SHP77 (cell line): ENCODE results near the gene TBCD.

Experiments
- DNase-seq, 2 experiments: peaks; one replicate each; lab custom pipeline; 2025; lab: John Stamatoyannopoulos, UW

The TBCD gene

DNA sequence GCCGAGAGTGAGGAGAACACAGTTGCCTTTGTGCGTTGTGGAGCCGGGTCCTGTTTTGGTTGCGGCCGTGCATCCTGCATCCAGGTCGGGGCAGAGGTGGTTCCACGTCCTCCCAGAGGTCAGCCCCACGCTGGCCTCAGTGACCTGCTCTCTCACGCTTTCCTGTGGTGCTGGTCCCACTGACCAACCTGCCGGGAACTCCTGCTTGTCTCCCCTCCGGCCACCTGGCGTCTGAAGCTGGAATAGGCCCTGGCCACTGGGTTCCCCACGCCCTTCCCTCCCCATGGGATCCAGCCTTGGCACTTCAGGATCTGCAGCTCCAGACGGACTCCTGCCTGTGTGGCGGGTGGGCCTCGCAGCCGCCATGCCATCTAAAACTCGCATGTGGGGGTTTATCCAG is 173.5 kb downstream of the TBCD start:
- DNase-seq: no peak

DNA sequence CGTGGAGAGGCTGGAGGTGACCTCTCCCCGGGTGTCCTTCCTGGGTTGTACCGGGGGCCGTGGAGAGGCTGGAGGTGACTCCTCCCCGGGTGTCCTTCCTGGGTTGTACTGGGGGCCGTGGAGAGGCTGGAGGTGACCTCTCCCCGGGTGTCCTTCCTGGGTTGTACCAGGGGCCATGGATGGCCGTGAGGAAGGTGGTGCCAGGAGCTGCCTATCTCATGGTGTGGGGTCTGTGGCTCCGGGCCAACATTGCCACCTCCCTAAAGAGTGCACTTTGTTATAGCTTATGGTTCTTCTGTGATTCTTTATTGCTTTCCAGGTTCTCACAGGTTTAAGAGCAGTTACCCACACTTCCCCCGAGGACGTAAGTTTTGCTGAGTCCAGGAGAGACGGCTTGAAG is 174.2 kb downstream of the TBCD start:
- DNase-seq: no peak

GRCh38 chr17:82926716-82927115 is 174.9 kb downstream of the TBCD start:
- no peak for DNase-seq

- DNase-seq: no peak
Measured at GRCh38 chr17:82927311-82927660, 175.4 kb downstream of the TBCD start.

- DNase-seq: no peak
Measured at GRCh38 chr17:82927661-82928601, 176.1 kb downstream of the TBCD start.

DNA sequence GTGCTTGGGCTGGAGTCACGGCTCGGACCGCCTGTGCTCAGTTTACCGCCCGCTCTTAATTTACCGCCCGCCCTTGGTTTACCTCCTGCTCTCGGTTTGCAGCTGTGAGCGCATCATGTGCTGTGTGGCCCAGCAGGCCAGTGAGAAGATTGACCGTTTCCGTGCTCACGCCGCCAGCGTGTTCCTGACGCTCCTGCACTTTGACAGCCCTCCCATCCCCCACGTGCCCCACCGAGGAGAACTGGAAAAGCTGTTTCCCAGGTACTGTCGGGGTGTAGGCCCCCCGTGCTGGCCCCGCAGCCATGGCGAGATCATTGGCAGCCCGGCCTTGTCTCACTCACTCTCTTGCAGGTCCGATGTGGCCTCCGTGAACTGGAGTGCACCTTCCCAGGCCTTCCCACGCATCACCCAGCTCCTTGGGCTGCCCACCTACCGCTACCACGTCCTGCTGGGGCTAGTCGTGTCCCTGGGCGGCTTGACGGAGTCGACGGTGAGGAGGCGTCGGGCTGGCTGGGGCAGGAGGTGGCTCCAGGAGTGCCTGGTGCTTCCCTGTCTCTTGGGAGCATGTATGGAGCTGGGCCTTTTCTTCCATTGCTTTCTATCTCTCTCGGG is 177.3 kb downstream of the TBCD start:
- DNase-seq: no peak

GRCh38 chr17:82929676-82930042 is 177.8 kb downstream of the TBCD start:
- DNase-seq: no peak

DNA sequence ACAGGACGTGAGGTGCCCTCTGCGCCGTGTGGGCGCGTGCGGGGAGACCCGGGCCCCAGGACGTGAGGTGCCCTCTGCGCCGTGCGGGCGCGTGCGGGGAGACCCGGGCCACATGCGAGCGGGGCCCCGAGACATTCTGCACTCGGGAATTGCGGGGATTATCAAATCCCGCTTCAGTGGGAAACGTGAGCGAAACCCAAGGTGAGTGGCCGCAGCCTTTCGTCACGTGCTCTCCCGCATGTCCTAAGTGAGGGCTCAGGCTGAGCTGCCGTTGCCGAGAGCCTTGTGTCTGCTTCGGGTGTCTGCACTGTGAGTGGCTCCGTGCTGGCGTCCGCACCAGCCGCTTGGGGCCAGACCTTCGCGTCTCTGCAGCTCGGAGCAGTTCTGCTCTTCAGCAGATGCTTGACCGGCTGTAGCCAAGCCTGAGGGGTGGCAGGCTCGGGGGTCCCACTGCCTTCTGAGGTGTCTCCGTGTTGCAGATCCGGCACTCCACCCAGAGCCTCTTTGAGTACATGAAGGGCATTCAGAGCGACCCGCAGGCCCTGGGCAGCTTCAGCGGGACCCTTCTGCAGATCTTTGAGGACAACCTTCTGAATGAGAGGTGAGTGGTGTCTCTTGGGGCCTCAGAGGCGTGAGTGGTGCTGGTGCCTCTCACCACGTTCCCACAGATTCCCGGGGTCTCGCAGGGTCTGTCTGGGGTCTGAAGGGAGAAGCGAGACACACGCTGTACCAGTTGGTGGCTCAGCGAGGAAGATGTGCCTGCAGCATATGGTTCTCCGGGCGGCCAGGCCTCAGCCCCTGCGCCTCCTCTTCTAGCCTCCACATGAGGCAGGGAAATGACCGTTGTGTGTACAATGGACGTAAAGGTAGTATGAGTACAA is 178.4 kb downstream of the TBCD start:
- no peak for DNase-seq

DNA sequence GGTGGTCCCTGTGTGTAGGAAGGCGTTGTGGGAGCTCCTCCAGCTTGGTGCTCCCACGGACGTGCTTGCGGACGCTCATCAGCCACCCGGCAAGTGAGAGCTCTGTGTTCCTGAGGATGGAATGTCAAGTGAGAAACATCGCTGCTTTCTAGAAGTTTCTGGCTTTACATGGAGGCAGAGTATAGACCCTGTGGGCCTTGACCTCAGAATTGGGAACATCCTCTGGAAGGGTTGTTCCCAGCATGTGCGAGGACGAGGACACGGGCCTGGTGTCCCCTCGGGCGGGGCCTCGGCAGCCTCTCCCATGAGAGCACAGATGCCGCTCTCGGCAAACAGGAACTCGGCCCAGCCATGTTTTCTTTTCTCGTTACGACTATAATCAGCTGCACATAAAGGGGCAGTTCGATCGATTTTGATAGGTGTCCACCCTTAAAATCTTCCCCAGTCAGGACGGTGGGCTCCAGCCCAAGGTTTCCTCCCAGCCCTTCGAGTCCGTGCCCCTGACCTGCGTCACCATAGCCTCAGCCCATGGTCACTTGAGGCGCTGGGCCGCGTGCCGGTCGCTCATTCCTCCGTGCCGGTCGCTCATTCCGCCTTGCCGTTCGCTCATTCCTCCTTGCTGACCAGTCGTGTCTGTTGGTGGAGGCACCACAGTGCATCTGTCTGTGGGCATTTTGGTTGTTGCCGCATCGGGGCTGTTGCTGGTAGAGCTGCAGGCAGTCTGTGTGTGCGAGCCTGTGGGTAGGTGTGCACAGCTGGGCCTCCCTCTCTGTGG is 179.2 kb downstream of the TBCD start:
- DNase-seq: no peak

DNA sequence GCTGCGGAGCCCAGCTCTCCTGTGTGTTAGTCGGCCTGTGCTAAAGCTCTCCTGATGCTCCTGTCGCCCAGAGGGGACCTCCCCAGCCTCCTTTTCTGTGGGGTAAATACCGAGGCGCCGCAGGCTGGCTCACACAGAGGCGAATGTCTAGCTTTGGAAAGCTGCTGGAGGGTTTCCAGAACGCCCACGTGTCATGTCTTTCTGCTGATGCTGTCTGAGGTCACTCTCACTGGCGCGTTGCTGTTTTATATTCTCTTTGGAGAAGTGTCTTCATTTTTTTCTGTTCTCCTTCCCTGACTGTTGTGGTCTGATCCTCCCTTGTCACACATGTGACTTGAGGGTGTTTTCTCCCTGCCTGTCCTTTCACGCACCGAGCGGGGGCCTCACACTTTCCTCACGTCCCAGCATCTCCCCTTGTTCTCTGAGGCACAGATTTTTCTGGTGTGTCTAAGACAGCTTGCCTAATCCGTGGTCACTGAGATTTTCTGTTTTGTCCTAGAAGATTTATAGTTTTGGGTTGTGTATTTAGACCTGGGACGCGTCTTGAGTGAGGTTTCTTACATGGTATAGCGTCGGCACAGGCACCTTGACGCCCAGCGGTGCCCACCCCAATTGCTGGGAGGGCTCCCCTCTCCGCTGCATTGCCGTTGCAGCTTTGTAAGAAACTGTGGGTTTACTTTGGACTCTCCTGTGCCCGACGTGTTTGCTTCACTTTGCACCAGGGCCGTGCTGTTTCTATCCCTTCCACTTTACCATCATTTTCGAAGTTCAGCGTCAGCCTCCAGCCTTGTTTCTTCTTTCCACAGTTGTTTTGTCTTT is 180.0 kb downstream of the TBCD start:
- DNase-seq: no peak

DNA sequence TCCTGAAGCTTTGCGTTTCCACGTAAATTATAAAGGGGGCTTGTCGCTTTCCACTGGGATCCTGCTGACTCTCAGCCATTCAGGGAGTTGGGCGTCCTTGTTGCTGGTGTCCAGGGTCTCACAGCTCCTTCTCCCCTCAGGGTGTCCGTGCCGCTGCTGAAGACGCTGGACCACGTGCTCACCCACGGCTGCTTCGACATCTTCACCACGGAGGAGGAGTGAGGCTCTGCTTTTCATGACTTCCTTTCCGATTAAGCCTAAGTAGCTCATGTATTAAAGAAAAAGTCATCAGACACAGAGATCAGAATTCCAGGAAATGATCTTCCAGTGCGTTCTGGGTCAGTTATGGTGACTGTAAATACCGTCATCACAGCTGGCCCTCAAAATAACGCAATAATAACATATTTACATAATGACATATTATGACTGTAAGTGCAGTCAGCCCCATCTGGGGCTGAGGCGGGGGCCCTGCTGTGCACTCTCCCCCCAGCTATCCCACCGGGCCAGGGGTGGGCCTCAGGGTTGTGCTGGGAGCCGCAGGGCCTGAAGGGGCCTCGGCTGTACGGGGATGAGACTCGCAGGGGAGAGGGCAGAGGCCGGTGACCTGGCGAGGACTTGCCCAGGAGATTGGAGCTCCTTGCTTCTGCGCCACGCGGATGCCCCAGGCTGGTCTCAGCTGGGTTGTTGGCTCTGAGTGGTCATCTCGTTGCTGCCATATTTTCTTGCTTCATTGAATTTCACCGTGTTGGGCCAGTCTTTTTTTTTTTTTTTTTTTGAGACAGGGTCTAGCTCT is 180.8 kb downstream of the TBCD start:
- DNase-seq: no peak

DNA sequence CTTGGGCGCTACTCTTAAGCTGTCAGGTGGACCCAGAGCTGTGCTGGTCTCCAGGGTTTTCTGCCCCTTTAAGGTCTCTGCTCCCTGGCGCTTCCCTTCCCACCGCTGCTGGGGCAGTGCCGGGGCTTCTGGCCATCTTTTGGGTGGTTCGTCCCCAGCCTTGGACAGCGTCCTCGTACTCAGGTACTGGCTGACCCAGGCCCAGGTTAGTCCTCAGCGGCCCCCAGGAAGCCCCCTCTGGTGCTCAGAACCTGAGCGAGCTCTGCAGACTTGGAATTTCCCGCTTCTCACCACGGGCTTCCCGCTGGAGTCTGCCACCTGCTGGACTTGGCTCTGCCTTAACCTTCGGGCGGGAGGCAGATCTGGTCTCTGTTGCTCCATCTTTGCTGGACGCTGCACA is 182.0 kb downstream of the TBCD start:
- DNase-seq: no peak

DNA sequence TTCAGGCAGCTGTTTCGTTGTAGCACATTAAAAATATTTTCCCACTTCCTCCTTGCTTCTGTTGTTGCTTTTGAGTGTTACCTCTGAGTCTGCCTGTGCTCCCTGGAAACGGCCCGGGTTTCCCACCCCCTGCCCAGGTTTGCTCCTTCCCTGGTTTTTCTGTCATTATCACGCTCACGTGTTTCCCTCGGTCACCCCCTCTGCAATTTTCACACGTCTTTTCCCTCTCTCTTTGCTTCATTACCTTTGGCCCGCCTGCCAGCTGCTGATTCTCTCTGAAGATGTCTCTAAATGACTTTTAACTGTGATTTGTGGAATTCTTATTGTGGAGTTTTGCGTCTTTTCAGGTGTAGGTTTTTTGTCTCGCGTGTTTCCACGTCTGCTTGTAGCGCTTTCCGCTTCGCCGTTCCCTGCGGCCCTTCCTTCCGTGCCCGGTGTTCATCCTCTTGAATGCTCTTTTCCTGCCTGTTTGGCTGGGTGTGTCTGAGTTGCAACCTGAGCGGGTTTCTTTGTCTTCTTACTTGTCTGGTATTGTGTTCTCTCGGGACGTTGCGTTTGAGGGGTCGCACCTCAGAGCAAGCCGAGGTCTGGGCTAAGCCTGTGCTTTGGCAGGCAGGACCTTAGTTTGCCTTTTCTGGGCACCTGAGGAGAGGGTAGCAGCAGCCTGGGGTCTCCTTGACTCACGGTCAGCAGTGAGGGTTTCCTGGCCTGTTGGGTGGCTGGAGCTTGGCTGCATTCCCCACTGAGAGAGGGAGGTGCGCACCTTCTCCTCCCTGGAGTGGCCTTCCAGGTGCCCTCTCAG is 184.3 kb downstream of the TBCD start:
- no peak for DNase-seq

- DNase-seq: no peak
Measured at GRCh38 chr17:82936768-82937171, 184.9 kb downstream of the TBCD start.

GRCh38 chr17:82937411-82938371 is 185.8 kb downstream of the TBCD start:
- DNase-seq: no peak

DNA sequence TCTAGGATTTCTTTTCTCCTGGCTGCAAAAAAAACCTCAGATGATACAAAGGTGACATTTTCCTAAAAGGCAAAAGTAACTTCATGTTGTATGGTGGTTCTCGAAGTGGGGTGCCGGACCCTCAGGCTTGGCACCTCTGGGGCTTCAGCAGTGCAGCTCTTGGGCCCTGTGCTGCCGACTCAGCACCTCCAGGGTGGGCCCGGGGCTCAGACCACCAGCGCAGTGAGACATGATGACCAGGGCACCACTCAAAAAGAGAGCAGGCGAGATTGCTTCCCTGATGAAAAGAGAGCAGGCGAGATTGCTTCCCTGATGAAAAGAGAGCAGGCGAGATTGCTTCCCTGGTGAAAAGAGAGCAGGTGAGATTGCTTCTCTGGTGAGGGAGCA is 186.6 kb downstream of the TBCD start:
- no peak for DNase-seq

DNA sequence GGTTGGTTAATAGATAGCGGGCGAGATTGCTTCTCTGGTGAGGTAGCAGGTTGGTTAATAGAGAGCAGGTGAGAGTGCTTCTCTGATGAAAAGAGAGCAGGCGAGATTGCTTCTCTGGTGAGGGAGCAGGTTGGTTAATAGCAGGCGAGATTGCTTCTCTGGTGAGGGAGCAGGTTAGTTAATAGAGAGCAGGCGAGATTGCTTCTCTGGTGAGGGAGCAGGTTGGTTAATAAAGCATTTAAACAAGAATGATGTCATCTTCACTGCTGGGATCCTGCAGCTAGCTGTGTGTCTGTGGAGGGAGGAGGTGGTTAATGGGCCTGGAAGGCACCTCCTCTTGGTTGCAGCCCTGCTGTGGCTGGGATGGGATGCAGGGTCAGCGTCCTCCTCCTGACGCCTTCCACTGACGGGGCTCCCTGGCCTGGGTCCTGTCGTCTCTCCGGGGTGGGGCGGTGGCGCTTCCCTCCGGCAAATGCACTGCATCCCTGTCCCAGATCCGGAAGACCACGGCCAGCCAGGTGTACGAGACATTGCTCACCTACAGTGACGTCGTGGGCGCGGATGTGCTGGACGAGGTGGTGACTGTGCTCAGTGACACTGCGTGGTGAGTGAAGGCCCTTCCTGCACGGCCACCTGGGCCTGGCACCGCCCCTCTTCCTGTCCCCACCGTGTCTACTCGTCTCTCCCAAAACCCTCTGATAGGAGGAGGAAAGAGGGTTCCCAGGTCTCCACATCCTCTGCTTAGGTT is 187.2 kb downstream of the TBCD start:
- DNase-seq: no peak
